GM12864 (cell line): ENCODE results near the gene GART.

ENCODE experiments used
- DNase-seq: peaks from one replicate; pipeline ENCODE4 v3.0.0-alpha.2; 2011; ENCODE audit warnings: low read depth
- H3K4me3 ChIP-seq: 2 replicates; pipeline ENCODE4 v1.5.1; 2011; ENCODE audit warnings: mild to moderate bottlenecking, low read depth, low read length, control low read depth
- CTCF ChIP-seq: IDR thresholded peaks from 2 replicates; pipeline ENCODE4 v1.5.1; 2011; ENCODE audit warnings: low read depth, mild to moderate bottlenecking, moderate library complexity, low read length, control low read depth, inconsistent platforms; ENCODE audit errors: missing control alignments

Gene GART

GRCh38 chr21:33561373-33561772 is 19.5 kb upstream of the GART start:
- TF ChIP-seq CTCF, result no peak
- no peak overlapping the region for H3K4me3 ChIP-seq
- DNase-seq, result no peak

- H3K4me3 ChIP-seq, result no peak overlapping the region
- DNase-seq, result no peak
- TF ChIP-seq CTCF, result no peak
These were observed 19.0 kb upstream of the GART start for GRCh38 chr21:33560965-33561364.

GRCh38 chr21:33559813-33560212 is 17.9 kb upstream of the GART start:
- DNase-seq, result no peak
- H3K4me3 ChIP-seq, result no peak overlapping the region
- no peak for TF ChIP-seq CTCF

- no peak overlapping the region for H3K4me3 ChIP-seq
- no peak for TF ChIP-seq CTCF
- DNase-seq, result no peak
These were observed 17.0 kb upstream of the GART start for GRCh38 chr21:33558777-33559421.

GRCh38 chr21:33557447-33557846 is 15.5 kb upstream of the GART start:
- no peak overlapping the region for H3K4me3 ChIP-seq
- DNase-seq, result no peak
- no peak for TF ChIP-seq CTCF

GRCh38 chr21:33554982-33555344 is 13.0 kb upstream of the GART start:
- no peak for TF ChIP-seq CTCF
- no peak overlapping the region for H3K4me3 ChIP-seq
- DNase-seq, result no peak

GRCh38 chr21:33554236-33554981 is 12.5 kb upstream of the GART start:
- DNase-seq, result no peak
- H3K4me3 ChIP-seq, result no peak overlapping the region
- no peak for TF ChIP-seq CTCF
